ENCODE results near the gene PCCA.

Gene PCCA

GRCh38 chr13:100532090-100532766 lies 443.3 kb downstream of the PCCA start:
- DNase-seq = no peak

GRCh38 chr13:100532836-100533435 lies 444.0 kb downstream of the PCCA start:
- no peak for DNase-seq

GRCh38 chr13:100533588-100534041 lies 444.7 kb downstream of the PCCA start:
- no peak for DNase-seq

- DNase-seq = no peak
Observed at GRCh38 chr13:100534147-100534843, 445.4 kb downstream of the PCCA start.

GRCh38 chr13:100534911-100535310 lies 446.0 kb downstream of the PCCA start:
- DNase-seq = no peak

- no peak for DNase-seq
Observed at GRCh38 chr13:100535426-100536135, 446.7 kb downstream of the PCCA start.

GRCh38 chr13:100536643-100537180 lies 447.8 kb downstream of the PCCA start:
- DNase-seq = no peak

GRCh38 chr13:100537486-100537885 lies 448.6 kb downstream of the PCCA start:
- no peak for DNase-seq

GRCh38 chr13:100537951-100538462 lies 449.1 kb downstream of the PCCA start:
- no peak for DNase-seq

GRCh38 chr13:100540621-100541020 lies 451.7 kb downstream of the PCCA start:
- no peak for DNase-seq

- DNase-seq = no peak
Observed at GRCh38 chr13:100541897-100542825, 453.3 kb downstream of the PCCA start.

- no peak for DNase-seq
Observed at GRCh38 chr13:100542826-100543156, 453.9 kb downstream of the PCCA start.

- DNase-seq = no peak
Observed at GRCh38 chr13:100543872-100544602, 455.1 kb downstream of the PCCA start.

GRCh38 chr13:100544866-100545683 lies 456.2 kb downstream of the PCCA start:
- DNase-seq = no peak

- DNase-seq = no peak
Observed at GRCh38 chr13:100545684-100546061, 456.8 kb downstream of the PCCA start.

GRCh38 chr13:100546713-100547405 lies 458.0 kb downstream of the PCCA start:
- DNase-seq = no peak

GRCh38 chr13:100547791-100548201 lies 458.9 kb downstream of the PCCA start:
- no peak for DNase-seq

- no peak for DNase-seq
Observed at GRCh38 chr13:100549316-100549715, 460.4 kb downstream of the PCCA start.

- no peak for DNase-seq
Observed at GRCh38 chr13:100552755-100553154, 463.9 kb downstream of the PCCA start.

GRCh38 chr13:100559886-100560285 lies 471.0 kb downstream of the PCCA start:
- no peak for DNase-seq
